OCI-LY3 (cell line): ENCODE results near the gene VAV2.

Source experiments
- CTCF ChIP-seq: fragments of 200-600, 300-600 bp; sonication (generic); IDR thresholded peaks from 2 replicates; pipeline ENCODE4 v1.5.1; 2014; ENCODE audit warnings: antibody characterized with exemption, low read length, low read depth
- EZH2phosphoT487 ChIP-seq: fragments of 200-600 bp; shearing (Covaris generic); IDR thresholded peaks from 2 replicates; pipeline ENCODE4 v1.6.1; 2018; ENCODE audit warnings: antibody characterized with exemption, mixed run types, low read depth

- TF ChIP-seq CTCF (no peak), EZH2phosphoT487 (no peak)
Observed at GRCh38 chr9:134007150-134007549, 15.0 kb upstream of the VAV2 start.
